ENCODE results near the gene PROK1. TPM values are rescaled to one million over a fixed set of nuclear protein-coding genes. Genes with fewer than 3 reads are reported as not detected.
A peak's percentile ranks its signal among the peaks of the same experiment; 100 is the strongest.

PROK1 gene
- total RNA-seq, 2 experiments from 2014 or later: not detected

GRCh38 chr1:110444561-110444960 is 6.4 kb upstream of the PROK1 start:
- H3K4me1 Mint-ChIP-seq: peaks cover 1% of the 10 kb centered on the region
- DNase-seq: no peak
- H3K36me3 Mint-ChIP-seq: no peaks in the 10 kb centered on the region
- no peak overlapping the region for H3K27ac Mint-ChIP-seq
- no peak overlapping the region for H3K4me3 Mint-ChIP-seq
- H3K9me3 Mint-ChIP-seq: no peaks in the 10 kb centered on the region
- no peaks in the 10 kb centered on the region for H3K27me3 Mint-ChIP-seq

GRCh38 chr1:110449661-110450651 is 993 bp upstream of the PROK1 start:
- H3K9me3 Mint-ChIP-seq: no peaks in the 10 kb centered on the region

GRCh38 chr1:110452330-110452729 is 1.4 kb downstream of the PROK1 start:
- DNase-seq: no peak
- no peak overlapping the region for H3K4me3 Mint-ChIP-seq
- no peaks in the 10 kb centered on the region for H3K36me3 Mint-ChIP-seq
- H3K27ac Mint-ChIP-seq: no peak overlapping the region
- no peaks in the 10 kb centered on the region for H3K4me1 Mint-ChIP-seq
- no peaks in the 10 kb centered on the region for H3K9me3 Mint-ChIP-seq
- H3K27me3 Mint-ChIP-seq: no peaks in the 10 kb centered on the region

More at GRCh38 chr1:110449661-110450651, 993 bp upstream of the PROK1 start:
- H3K4me3 Mint-ChIP-seq: no peak overlapping the region
- no peak overlapping the region for H3K27ac Mint-ChIP-seq
- DNase-seq: no peak
- no peaks in the 10 kb centered on the region for H3K4me1 Mint-ChIP-seq
- H3K27me3 Mint-ChIP-seq: no peaks in the 10 kb centered on the region
- no peaks in the 10 kb centered on the region for H3K36me3 Mint-ChIP-seq

- Mint-ChIP-seq H3K4me3 (no peak overlapping the region), H3K27me3 (no peaks in the 10 kb centered on the region), H3K9me3 (no peaks in the 10 kb centered on the region), H3K27ac (no peak overlapping the region), H3K4me1 (no peaks in the 10 kb centered on the region), H3K36me3 (no peaks in the 10 kb centered on the region)
- no peak for DNase-seq
These were observed 2.9 kb downstream of the PROK1 start for GRCh38 chr1:110453829-110454228.

GRCh38 chr1:110454328-110454727 is 3.4 kb downstream of the PROK1 start:
- Mint-ChIP-seq H3K36me3 (no peaks in the 10 kb centered on the region), H3K4me3 (no peak overlapping the region), H3K4me1 (no peaks in the 10 kb centered on the region), H3K27ac (no peak overlapping the region), H3K27me3 (no peaks in the 10 kb centered on the region), H3K9me3 (no peaks in the 10 kb centered on the region)
- no peak for DNase-seq

- Mint-ChIP-seq H3K4me1 (no peaks in the 10 kb centered on the region), H3K36me3 (no peaks in the 10 kb centered on the region), H3K27me3 (no peaks in the 10 kb centered on the region), H3K9me3 (no peaks in the 10 kb centered on the region), H3K4me3 (no peak overlapping the region), H3K27ac (no peak overlapping the region)
- no peak for DNase-seq
These were observed 4.2 kb downstream of the PROK1 start for GRCh38 chr1:110455151-110455550.

GRCh38 chr1:110457206-110457605 is 6.3 kb downstream of the PROK1 start:
- no peak for DNase-seq
- no peak overlapping the region for H3K27ac Mint-ChIP-seq
- H3K36me3 Mint-ChIP-seq: no peaks in the 10 kb centered on the region
- H3K4me3 Mint-ChIP-seq: no peak overlapping the region
- H3K9me3 Mint-ChIP-seq: no peaks in the 10 kb centered on the region
- H3K27me3 Mint-ChIP-seq: no peaks in the 10 kb centered on the region
- no peaks in the 10 kb centered on the region for H3K4me1 Mint-ChIP-seq

GRCh38 chr1:110460253-110461220 is 9.6 kb downstream of the PROK1 start:
- H3K36me3 Mint-ChIP-seq: no peaks in the 10 kb centered on the region
- H3K4me1 Mint-ChIP-seq: no peaks in the 10 kb centered on the region
- no peaks in the 10 kb centered on the region for H3K9me3 Mint-ChIP-seq
- no peaks in the 10 kb centered on the region for H3K27me3 Mint-ChIP-seq
- DNase-seq: peak; percentile 78
- no peak overlapping the region for H3K27ac Mint-ChIP-seq
- H3K4me3 Mint-ChIP-seq: no peak overlapping the region

GRCh38 chr1:110462093-110462492 is 11.1 kb downstream of the PROK1 start:
- H3K36me3 Mint-ChIP-seq: no peaks in the 10 kb centered on the region
- no peaks in the 10 kb centered on the region for H3K4me1 Mint-ChIP-seq
- no peaks in the 10 kb centered on the region for H3K9me3 Mint-ChIP-seq
- H3K27me3 Mint-ChIP-seq: no peaks in the 10 kb centered on the region
- DNase-seq: no peak
- H3K27ac Mint-ChIP-seq: no peak overlapping the region
- H3K4me3 Mint-ChIP-seq: no peak overlapping the region

- no peak for DNase-seq
- H3K4me1 Mint-ChIP-seq: no peaks in the 10 kb centered on the region
- H3K9me3 Mint-ChIP-seq: no peaks in the 10 kb centered on the region
- H3K27me3 Mint-ChIP-seq: no peaks in the 10 kb centered on the region
- no peaks in the 10 kb centered on the region for H3K36me3 Mint-ChIP-seq
- H3K27ac Mint-ChIP-seq: no peak overlapping the region
- no peak overlapping the region for H3K4me3 Mint-ChIP-seq
These were observed 12.0 kb downstream of the PROK1 start for GRCh38 chr1:110462964-110463363.

- H3K36me3 Mint-ChIP-seq: no peaks in the 10 kb centered on the region
- no peaks in the 10 kb centered on the region for H3K27me3 Mint-ChIP-seq
- no peak overlapping the region for H3K4me3 Mint-ChIP-seq
- no peaks in the 10 kb centered on the region for H3K9me3 Mint-ChIP-seq
- no peaks in the 10 kb centered on the region for H3K4me1 Mint-ChIP-seq
- no peak for DNase-seq
- H3K27ac Mint-ChIP-seq: no peak overlapping the region
These were observed 12.8 kb downstream of the PROK1 start for GRCh38 chr1:110463725-110464124.

- no peak overlapping the region for H3K27ac Mint-ChIP-seq
- H3K4me1 Mint-ChIP-seq: no peaks in the 10 kb centered on the region
- H3K36me3 Mint-ChIP-seq: no peaks in the 10 kb centered on the region
- no peaks in the 10 kb centered on the region for H3K9me3 Mint-ChIP-seq
- no peak overlapping the region for H3K4me3 Mint-ChIP-seq
- DNase-seq: no peak
- H3K27me3 Mint-ChIP-seq: no peaks in the 10 kb centered on the region
These were observed 13.4 kb downstream of the PROK1 start for GRCh38 chr1:110464340-110464739.

- Mint-ChIP-seq H3K36me3 (no peaks in the 10 kb centered on the region), H3K4me3 (no peak overlapping the region), H3K27me3 (no peaks in the 10 kb centered on the region)
These were observed 14.3 kb downstream of the PROK1 start for GRCh38 chr1:110465038-110465813.

GRCh38 chr1:110465814-110466380 is 14.9 kb downstream of the PROK1 start:
- Mint-ChIP-seq H3K27ac (no peak overlapping the region), H3K27me3 (no peaks in the 10 kb centered on the region), H3K4me1 (no peaks in the 10 kb centered on the region), H3K4me3 (no peak overlapping the region), H3K36me3 (no peaks in the 10 kb centered on the region), H3K9me3 (no peaks in the 10 kb centered on the region)
- DNase-seq: no peak

More at GRCh38 chr1:110465038-110465813, 14.3 kb downstream of the PROK1 start:
- DNase-seq: no peak
- Mint-ChIP-seq H3K9me3 (no peaks in the 10 kb centered on the region), H3K4me1 (no peaks in the 10 kb centered on the region), H3K27ac (no peak overlapping the region)
